H9 (cell line): ENCODE results near the gene OR13J1. TPM values are rescaled to one million over a fixed set of nuclear protein-coding genes. Genes with fewer than 3 reads are reported as not detected.

Source experiments
- DNase-seq: peaks from one replicate; pipeline ENCODE4 v3.0.0-alpha.2; 2017
- H2AFZ ChIP-seq: one replicate; pipeline ENCODE4 v1.6.1; 2013; ENCODE audit warnings: mild to moderate bottlenecking, low read length, control low read depth, moderate library complexity
- H2AK5ac ChIP-seq: 2 replicates; pipeline ENCODE4 v1.6.1; 2013; ENCODE audit warnings: low read length, control low read depth, mixed read lengths; ENCODE audit not compliant: insufficient read length
- H2BK120ac ChIP-seq: one replicate; pipeline ENCODE4 v1.6.1; 2013; ENCODE audit warnings: low read depth, mild to moderate bottlenecking, low read length, control low read depth, inconsistent platforms; ENCODE audit not compliant: poor library complexity, severe bottlenecking
- H2BK12ac ChIP-seq: 2 replicates; pipeline ENCODE4 v1.6.1; 2013; ENCODE audit warnings: low read length, control low read depth, mixed read lengths, low read depth; ENCODE audit not compliant: insufficient read length
- H2BK15ac ChIP-seq: 2 replicates; pipeline ENCODE4 v1.6.1; 2013; ENCODE audit warnings: low read depth, low read length, control low read depth
- H2BK20ac ChIP-seq: one replicate; pipeline ENCODE4 v1.6.1; 2013; ENCODE audit warnings: low read depth, mild to moderate bottlenecking, low read length, control low read depth, inconsistent platforms; ENCODE audit not compliant: poor library complexity, severe bottlenecking
- H2BK5ac ChIP-seq: 2 replicates; pipeline ENCODE4 v1.6.1; 2013; ENCODE audit warnings: low read length, control low read depth, mixed read lengths; ENCODE audit not compliant: insufficient read length
- H3K14ac ChIP-seq: 2 replicates; pipeline ENCODE4 v1.6.1; 2013; ENCODE audit warnings: low read length, control low read depth; ENCODE audit not compliant: insufficient read depth
- H3K18ac ChIP-seq: 2 replicates; pipeline ENCODE4 v1.6.1; 2013; ENCODE audit warnings: low read depth, mild to moderate bottlenecking, mixed read lengths, low read length, control low read depth; ENCODE audit not compliant: insufficient read length
- H3K23ac ChIP-seq: 2 replicates; pipeline ENCODE4 v1.6.1; 2013; ENCODE audit warnings: low read length, control low read depth, mixed read lengths, low read depth; ENCODE audit not compliant: insufficient read length
- H3K23me2 ChIP-seq: 2 replicates; pipeline ENCODE4 v1.6.1; 2013; ENCODE audit warnings: low read depth, mild to moderate bottlenecking, mixed read lengths, low read length, control low read depth; ENCODE audit not compliant: insufficient read length, poor library complexity, severe bottlenecking
- H3K27ac ChIP-seq: 2 replicates; pipeline ENCODE4 v1.5.1; 2013; ENCODE audit warnings: low read length, control low read depth, mixed read lengths, low read depth; ENCODE audit not compliant: insufficient read length
- H3K27me3 ChIP-seq: 2 replicates; pipeline ENCODE4 v1.6.1; 2013; ENCODE audit warnings: low read length, control low read depth, inconsistent platforms; ENCODE audit not compliant: insufficient read depth
- H3K4ac ChIP-seq: 2 replicates; pipeline ENCODE4 v1.6.1; 2013; ENCODE audit warnings: low read depth, mild to moderate bottlenecking, control low read depth, inconsistent platforms, low read length, moderate library complexity
- H3K4me1 ChIP-seq: 2 replicates; pipeline ENCODE4 v1.6.1; 2013; ENCODE audit warnings: low read length, control low read depth, inconsistent platforms; ENCODE audit not compliant: insufficient read depth
- H3K4me2 ChIP-seq: 2 replicates; pipeline ENCODE4 v1.6.1; 2013; ENCODE audit warnings: low read length, control low read depth, mixed read lengths; ENCODE audit not compliant: insufficient read length, insufficient read depth
- H3K56ac ChIP-seq: 2 replicates; pipeline ENCODE4 v1.6.1; 2013; ENCODE audit warnings: low read depth, mild to moderate bottlenecking, mixed read lengths, low read length, control low read depth; ENCODE audit not compliant: insufficient read length
- H3K79me1 ChIP-seq: 2 replicates; pipeline ENCODE4 v1.6.1; 2013; ENCODE audit warnings: low read depth, mild to moderate bottlenecking, moderate library complexity, low read length, control low read depth, inconsistent platforms; ENCODE audit not compliant: insufficient read depth, poor library complexity, severe bottlenecking
- H3K79me2 ChIP-seq: 2 replicates; pipeline ENCODE4 v1.6.1; 2013; ENCODE audit warnings: low read length, control low read depth, inconsistent platforms; ENCODE audit not compliant: insufficient read depth
- H3K9ac ChIP-seq: 2 replicates; pipeline ENCODE4 v1.6.1; 2013; ENCODE audit warnings: low read length, control low read depth, mixed read lengths; ENCODE audit not compliant: insufficient read length; ENCODE audit errors: extremely low read depth
- H3K9me3 ChIP-seq: one replicate; pipeline ENCODE4 v1.6.1; 2013; ENCODE audit warnings: low read depth, low read length, inconsistent platforms; ENCODE audit not compliant: control insufficient read depth
- H3T11ph ChIP-seq: one replicate; pipeline ENCODE4 v1.6.1; 2013; ENCODE audit warnings: mild to moderate bottlenecking, low read length, control low read depth, inconsistent platforms
- H4K20me1 ChIP-seq: one replicate; pipeline ENCODE4 v1.6.1; 2013; ENCODE audit not compliant: control insufficient read depth, insufficient read length, insufficient read depth
- H4K5ac ChIP-seq: 2 replicates; pipeline ENCODE4 v1.6.1; 2013; ENCODE audit warnings: low read depth, mild to moderate bottlenecking, mixed read lengths, low read length, control low read depth; ENCODE audit not compliant: insufficient read length
- H4K8ac ChIP-seq: replicated peaks from 2 replicates; pipeline ENCODE4 v1.6.1; 2013; ENCODE audit warnings: low read length, control low read depth, mixed read lengths, low read depth; ENCODE audit not compliant: insufficient read length
- H4K91ac ChIP-seq: 2 replicates; pipeline ENCODE4 v1.6.1; 2013; ENCODE audit warnings: low read depth, mild to moderate bottlenecking, moderate library complexity, mixed read lengths, low read length, control low read depth; ENCODE audit not compliant: insufficient read length
- H3K27ac Mint-ChIP-seq, 3 experiments: 2 replicates in 2 of 3; 3 replicates in 1 of 3; pipeline ENCODE4 v1.8.0; 2020 to 2021; ENCODE audit warnings: mixed read lengths in 3 of 3, mild to moderate bottlenecking in 1 of 3, moderate library complexity in 1 of 3
- H3K27me3 Mint-ChIP-seq: 2 replicates; pipeline ENCODE4 v1.8.0; 2021; ENCODE audit warnings: low read depth, mild to moderate bottlenecking, moderate library complexity, mixed read lengths
- H3K36me3 Mint-ChIP-seq, 3 experiments: 2 replicates in 2 of 3; 3 replicates in 1 of 3; pipeline ENCODE4 v1.8.0; 2020 to 2021; ENCODE audit warnings: low read depth in 3 of 3, mixed read lengths in 3 of 3; ENCODE audit not compliant: insufficient read depth in 1 of 3
- H3K4me1 Mint-ChIP-seq, 2 experiments: 2 replicates each; pipeline ENCODE4 v1.8.0; 2020; ENCODE audit warnings: mixed read lengths in 2 of 2
- H3K4me3 Mint-ChIP-seq, 2 experiments: 2 replicates in 1 of 2; 3 replicates in 1 of 2; pipeline ENCODE4 v1.8.0; 2020 to 2021; ENCODE audit warnings: mild to moderate bottlenecking in 2 of 2, mixed read lengths in 2 of 2, moderate library complexity in 1 of 2
- H3K9me3 Mint-ChIP-seq, 2 experiments: 2 replicates in 1 of 2; 3 replicates in 1 of 2; pipeline ENCODE4 v1.8.0; 2020; ENCODE audit warnings: mild to moderate bottlenecking in 2 of 2, mixed read lengths in 2 of 2, moderate library complexity in 1 of 2
- WGBS: extraction: QIAGEN DNeasy Blood & Tissue Kit; methylation state at CpG from one replicate; pipeline ENCODE4 v1.1.7; 2013; ENCODE audit warnings: missing lambda C conversion rate, low lambda C conversion rate, mixed read lengths; ENCODE audit not compliant: insufficient read length; ENCODE audit errors: extremely low coverage; 5-methylcytosine and 5-hydroxymethylcytosine counted together
- total RNA-seq: library from RNA; stranded (reverse); gene quantifications from 2 replicates; pipeline ENCODE4 v1.2.1, GENCODE V29; 2021
- TF ChIP-seq, protein P1 (sequence below): fragments of 200-600 bp; sonication (generic); conservative IDR thresholded peaks from 3 replicates; pipeline ENCODE4 v1.8.0; 2021; ENCODE audit warnings: antibody characterized with exemption, mild to moderate bottlenecking

The OR13J1 gene
- total RNA-seq, 1 experiment from 2014 or later = not detected

DNA sequence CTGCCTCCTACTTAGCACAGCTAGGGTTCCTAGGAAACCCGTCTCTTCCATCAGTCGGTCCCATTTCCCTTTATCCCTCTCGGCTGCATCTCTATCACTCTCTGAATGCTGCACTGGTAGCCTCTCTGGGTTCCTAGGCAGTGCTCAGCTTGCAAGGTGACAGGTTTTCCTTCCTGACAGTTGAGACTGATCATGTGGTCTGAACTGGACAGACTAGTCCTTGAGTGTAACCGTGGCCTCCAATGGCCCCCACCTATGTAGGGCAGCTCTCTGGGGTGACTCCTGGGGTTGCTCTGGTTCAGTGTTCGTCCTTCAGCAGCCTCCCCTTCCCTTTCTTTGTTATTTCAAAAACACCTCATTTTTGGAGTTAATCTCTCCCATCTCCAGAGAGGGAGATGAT lies 37.4 kb downstream of the OR13J1 start:
- H2BK5ac ChIP-seq = no peak overlapping the region
- no peaks in the 10 kb centered on the region for H3K79me2 ChIP-seq
- no peak overlapping the region for H4K5ac ChIP-seq
- H3K23ac ChIP-seq = no peak overlapping the region
- TF ChIP-seq, protein P1, sequence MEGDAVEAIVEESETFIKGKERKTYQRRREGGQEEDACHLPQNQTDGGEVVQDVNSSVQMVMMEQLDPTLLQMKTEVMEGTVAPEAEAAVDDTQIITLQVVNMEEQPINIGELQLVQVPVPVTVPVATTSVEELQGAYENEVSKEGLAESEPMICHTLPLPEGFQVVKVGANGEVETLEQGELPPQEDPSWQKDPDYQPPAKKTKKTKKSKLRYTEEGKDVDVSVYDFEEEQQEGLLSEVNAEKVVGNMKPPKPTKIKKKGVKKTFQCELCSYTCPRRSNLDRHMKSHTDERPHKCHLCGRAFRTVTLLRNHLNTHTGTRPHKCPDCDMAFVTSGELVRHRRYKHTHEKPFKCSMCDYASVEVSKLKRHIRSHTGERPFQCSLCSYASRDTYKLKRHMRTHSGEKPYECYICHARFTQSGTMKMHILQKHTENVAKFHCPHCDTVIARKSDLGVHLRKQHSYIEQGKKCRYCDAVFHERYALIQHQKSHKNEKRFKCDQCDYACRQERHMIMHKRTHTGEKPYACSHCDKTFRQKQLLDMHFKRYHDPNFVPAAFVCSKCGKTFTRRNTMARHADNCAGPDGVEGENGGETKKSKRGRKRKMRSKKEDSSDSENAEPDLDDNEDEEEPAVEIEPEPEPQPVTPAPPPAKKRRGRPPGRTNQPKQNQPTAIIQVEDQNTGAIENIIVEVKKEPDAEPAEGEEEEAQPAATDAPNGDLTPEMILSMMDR = no peak
- no peak overlapping the region; the same call in 1 of the 2 replicates for H3K14ac ChIP-seq
- H3K18ac ChIP-seq = no peak overlapping the region
- H2AFZ ChIP-seq = no peak overlapping the region
- no peak overlapping the region for H3T11ph ChIP-seq
- Mint-ChIP-seq H3K9me3 (no peaks in the 10 kb centered on the region), H3K27me3 (peaks cover 6% of the 10 kb centered on the region), H3K4me1 (peaks cover 24 to 30% of the 10 kb centered on the region in 2 experiments), H3K36me3 (no peaks in the 10 kb centered on the region; a peak in 1 of 7 replicates), H3K4me3 (no peak overlapping the region), H3K27ac (no peak overlapping the region)
- peaks cover 12% of the 10 kb centered on the region for H3K23me2 ChIP-seq
- H3K4ac ChIP-seq = no peak overlapping the region
- H2BK120ac ChIP-seq = no peak overlapping the region
- H4K8ac ChIP-seq = no peak overlapping the region
- no peaks in the 10 kb centered on the region for H4K20me1 ChIP-seq
- no peak overlapping the region for H3K56ac ChIP-seq
- H2BK15ac ChIP-seq = no peak overlapping the region
- H3K4me1 ChIP-seq = 0 out of 2 replicates have a peak, but pooled peaks cover 2% of the 10 kb centered on the region
- no peak for DNase-seq
- no CpG with 5 or more reads among the region's 5 CpGs for WGBS
- H2BK12ac ChIP-seq = no peak overlapping the region
- H3K9me3 ChIP-seq = no peaks in the 10 kb centered on the region
- no peaks in the 10 kb centered on the region for H3K79me1 ChIP-seq
- H3K27ac ChIP-seq = no peak overlapping the region
- H3K4me2 ChIP-seq = no peak overlapping the region
- no peak overlapping the region for H2AK5ac ChIP-seq
- no peak overlapping the region for H3K9ac ChIP-seq
- no peak overlapping the region for H2BK20ac ChIP-seq
- no peaks in the 10 kb centered on the region for H3K27me3 ChIP-seq
- H4K91ac ChIP-seq = no peak overlapping the region
